ENCODE measurements around the gene NEGR1.

DNA sequence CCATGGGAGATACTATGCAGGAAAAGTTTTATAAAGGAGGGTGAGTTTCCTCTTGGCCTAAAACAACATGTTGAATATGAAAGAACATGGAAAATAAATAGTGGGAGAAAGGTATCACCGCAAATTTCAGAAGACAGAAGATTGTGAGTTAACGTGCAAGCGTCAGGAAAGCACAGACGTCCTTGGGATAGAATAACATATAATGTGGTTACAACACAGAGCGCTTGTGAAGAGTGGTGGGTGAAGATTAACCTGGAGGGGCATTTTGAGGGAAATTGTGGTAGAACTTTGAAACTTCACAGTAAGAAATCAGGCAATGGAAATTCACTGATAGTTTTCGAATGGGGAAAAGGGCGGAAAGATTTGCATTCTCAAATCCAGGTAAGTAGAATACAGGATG lies 47.3 kb downstream of the NEGR1 start:
- no peak for TF ChIP-seq CTCF (IDR thresholded peaks at IDR 0.05)
- no peak for TF ChIP-seq POLR2A (IDR thresholded peaks at IDR 0.05)
- TF ChIP-seq EP300 (IDR thresholded peaks at IDR 0.05), result no peak
- no peak for TF ChIP-seq POLR2AphosphoS5 (IDR thresholded peaks at IDR 0.05)

Measured in gastroesophageal sphincter (tissue), 3 donors.